HCT116 (cell line): ENCODE measurements around the gene SUMO4. TPM values are rescaled to one million over a fixed set of nuclear protein-coding genes. Genes with fewer than 3 reads are reported as not detected.

ENCODE experiments used
- ATAC-seq: fragments of 200-7000 bp; cut with Tn5 transposase; 2 replicates; pipeline ENCODE4 v1.9.1; 2020; ENCODE audit warnings: mild to moderate bottlenecking, moderate library complexity
- BruUV-seq: library from RNA; stranded (reverse); fragments of 400-500 nt; replicated peaks from 2 replicates; lab custom pipeline; 2021; lab: Mats Ljungman, UMichigan
- CTCF ChIA-PET: fragments of 300-600 bp; sonication (Branson Sonifier 250); formaldehyde crosslinking; loops from one replicate; lab custom pipeline; 2021; ENCODE audit warnings: antibody characterized with exemption; lab: Charles Lee
- POLR2A ChIA-PET: fragments of 300-600, 350-600 bp; sonication (Branson Sonifier 250); formaldehyde crosslinking; loops from one replicate; lab custom pipeline; 2021; ENCODE audit warnings: antibody characterized with exemption; lab: Charles Lee
- RAD21 ChIA-PET, 2 experiments: fragments of 300-600 bp; sonication (Branson Sonifier 250); formaldehyde crosslinking; loops; one replicate each; lab custom pipeline; 2023; ENCODE audit warnings: low total read pairs in 2 of 2; ENCODE audit not compliant: uncharacterized antibody in 2 of 2, unreplicated experiment in 2 of 2, low non-redundant PET in 1 of 2; lab: Charles Lee
- DNase-seq: peaks from one replicate; pipeline ENCODE4 v3.0.0-alpha.2; 2010; ENCODE audit warnings: low read depth, low spot score
- H2AFZ ChIP-seq: fragments of 200-600 bp; shearing (Covaris generic), sonication (generic); 2 replicates; pipeline ENCODE4 v1.6.1; 2017; ENCODE audit warnings: low read depth, mixed run types, mixed read lengths, antibody characterized with exemption, low read length; ENCODE audit not compliant: poor library complexity, severe bottlenecking
- H3K27ac ChIP-seq: 2 replicates; pipeline ENCODE4 v1.5.1; 2012; ENCODE audit warnings: low read depth, low read length
- H3K27me3 ChIP-seq: fragments of 200-600 bp; sonication (generic); 2 replicates; pipeline ENCODE4 v1.6.1; 2016; ENCODE audit warnings: mixed run types, low read length, mixed read lengths; ENCODE audit not compliant: insufficient read depth
- H3K36me3 ChIP-seq, 2 experiments: fragments of 200-500 bp in 1 of 2; fragments of 200-600 bp in 1 of 2; sonication (Bioruptor generic) in 1 of 2; sonication (generic) in 1 of 2; 2 replicates each; pipeline versions ENCODE4 v1.5.1 to v1.6.1; 2014 to 2016; ENCODE audit warnings: low read length in 2 of 2, inconsistent platforms in 1 of 2, mixed read lengths in 1 of 2, mixed run types in 1 of 2; ENCODE audit not compliant: insufficient read depth in 2 of 2, control insufficient read depth in 1 of 2
- H3K4me1 ChIP-seq, 2 experiments: fragments of 200-600 bp in 1 of 2; sonication (generic) in 1 of 2; 2 replicates each; pipeline versions ENCODE4 v1.5.1 to v1.6.1; 2012 to 2017; ENCODE audit warnings: low read length in 2 of 2, inconsistent platforms in 1 of 2, mild to moderate bottlenecking in 1 of 2, mixed read lengths in 1 of 2, mixed run types in 1 of 2, moderate library complexity in 1 of 2; ENCODE audit not compliant: insufficient read depth in 2 of 2, control insufficient read depth in 1 of 2
- H3K4me2 ChIP-seq: fragments of 200-600 bp; sonication (generic); 2 replicates; pipeline ENCODE4 v1.6.1; 2017; ENCODE audit warnings: mixed run types, low read length, mixed read lengths
- H3K4me3 ChIP-seq, 2 experiments: fragments of 200-600 bp in 1 of 2; sonication (generic) in 1 of 2; replicated peaks in 1 of 2; 2 replicates each; pipeline ENCODE4 v1.5.1; 2011 to 2016; ENCODE audit warnings: low read length in 2 of 2, control low read depth in 1 of 2, low read depth in 1 of 2, mild to moderate bottlenecking in 1 of 2, mixed read lengths in 1 of 2, mixed run types in 1 of 2
- H3K79me2 ChIP-seq: fragments of 200-600 bp; sonication (generic); 2 replicates; pipeline ENCODE4 v1.6.1; 2017; ENCODE audit warnings: mild to moderate bottlenecking, mixed run types, low read length, moderate library complexity, mixed read lengths; ENCODE audit not compliant: insufficient read depth
- H3K9ac ChIP-seq: fragments of 200-600 bp; sonication (generic); 2 replicates; pipeline ENCODE4 v1.6.1; 2016; ENCODE audit warnings: low read length, mixed read lengths
- H3K9me2 ChIP-seq: fragments of 200-600 bp; sonication (generic), shearing (Covaris generic); 2 replicates; pipeline ENCODE4 v1.6.1; 2017; ENCODE audit warnings: mixed run types, mild to moderate bottlenecking, moderate library complexity; ENCODE audit not compliant: insufficient read depth
- H3K9me3 ChIP-seq, 2 experiments: fragments of 200-500 bp in 1 of 2; fragments of 200-600 bp in 1 of 2; sonication (Bioruptor generic) in 1 of 2; sonication (generic) in 1 of 2; 2 replicates each; pipeline ENCODE4 v1.6.1; 2014 to 2017; ENCODE audit warnings: low read length in 2 of 2, mixed read lengths in 2 of 2, inconsistent platforms in 1 of 2, low read depth in 1 of 2, mild to moderate bottlenecking in 1 of 2, mixed run types in 1 of 2, moderate library complexity in 1 of 2; ENCODE audit not compliant: control insufficient read depth in 1 of 2, insufficient read depth in 1 of 2
- H4K20me1 ChIP-seq: fragments of 200-600 bp; sonication (generic), shearing (Covaris generic); 2 replicates; pipeline ENCODE4 v1.6.1; 2017; ENCODE audit warnings: mixed run types, mild to moderate bottlenecking, moderate library complexity; ENCODE audit not compliant: insufficient read depth
- ATF3 ChIP-seq: IDR thresholded peaks from 2 replicates; pipeline ENCODE4 v1.6.1; 2012
- CBX3 ChIP-seq: IDR thresholded peaks from 2 replicates; pipeline ENCODE4 v1.6.1; 2012; ENCODE audit warnings: low read depth
- CEBPB ChIP-seq: IDR thresholded peaks from 2 replicates; pipeline ENCODE4 v1.6.1; 2012; ENCODE audit warnings: low read depth
- EGR1 ChIP-seq: IDR thresholded peaks from 2 replicates; pipeline ENCODE4 v1.6.1; 2012; ENCODE audit warnings: low read depth
- ELF1 ChIP-seq: IDR thresholded peaks from 2 replicates; pipeline ENCODE4 v1.6.1; 2012; ENCODE audit warnings: low read depth, borderline replicate concordance
- EZH2 ChIP-seq: fragments of 200-600 bp; sonication (generic); IDR thresholded peaks from 2 replicates; pipeline ENCODE4 v1.6.1; 2017; ENCODE audit warnings: antibody characterized with exemption, mixed run types
- EZH2phosphoT487 ChIP-seq: fragments of 200-600 bp; IDR thresholded peaks from 2 replicates; pipeline ENCODE4 v1.6.1; 2018; ENCODE audit warnings: antibody characterized with exemption, borderline replicate concordance
- FOSL1 ChIP-seq: IDR thresholded peaks from 2 replicates; pipeline ENCODE4 v1.6.1; 2012; ENCODE audit warnings: low read depth
- JUND ChIP-seq: IDR thresholded peaks from 2 replicates; pipeline ENCODE4 v1.6.1; 2012
- POLR2A ChIP-seq: IDR thresholded peaks from 2 replicates; pipeline ENCODE4 v1.7.0; 2011; ENCODE audit warnings: borderline replicate concordance; ENCODE audit not compliant: insufficient read depth, insufficient read length; ENCODE audit errors: extremely low read depth
- POLR2AphosphoS5 ChIP-seq: IDR thresholded peaks from 2 replicates; pipeline ENCODE4 v1.6.1; 2011; ENCODE audit warnings: mild to moderate bottlenecking, low read depth, low read length, moderate library complexity
- RAD21 ChIP-seq: IDR thresholded peaks from 2 replicates; pipeline ENCODE4 v1.6.1; 2012; ENCODE audit warnings: low read depth, mild to moderate bottlenecking
- SRF ChIP-seq: IDR thresholded peaks from 2 replicates; pipeline ENCODE4 v1.6.1; 2012; ENCODE audit warnings: low read depth
- TCF7L2 ChIP-seq: IDR thresholded peaks from 2 replicates; pipeline ENCODE4 v1.7.0; 2011; ENCODE audit warnings: borderline replicate concordance, inconsistent platforms; ENCODE audit not compliant: insufficient read depth, insufficient read length; ENCODE audit errors: extremely low read depth
- ZBTB33 ChIP-seq: IDR thresholded peaks from 2 replicates; pipeline ENCODE4 v1.6.1; 2011; ENCODE audit warnings: mild to moderate bottlenecking, low read length, moderate library complexity; ENCODE audit not compliant: insufficient replicate concordance; ENCODE audit errors: extremely low read depth
- ZNF274 ChIP-seq: fragments of 200-500 bp; sonication (Bioruptor generic); IDR thresholded peaks from 2 replicates; pipeline ENCODE4 v1.6.1; 2014; ENCODE audit warnings: mild to moderate bottlenecking, low read depth, low read length, inconsistent platforms
- intact Hi-C: fragments of 100-400 bp; cut with micrococcal nuclease; formaldehyde crosslinking; loops from 2 replicates; pipeline ENCODE4 v1.10.0; 2022
- total RNA-seq: library from RNA; stranded (reverse); gene quantifications from one replicate; pipeline ENCODE4 v1.2.1, GENCODE V29; 2021; ENCODE audit not compliant: unreplicated experiment

Gene SUMO4
- total RNA-seq, 1 experiment from 2014 or later = 1.6 TPM

- RAD21 ChIA-PET = no interaction called here
- TF ChIP-seq RAD21 (no peak), CBX3 (no peak), EZH2phosphoT487 (no peak), EGR1 (no peak), EZH2 (no peak), FOSL1 (no peak), SRF (no peak), CEBPB (no peak), ATF3 (no peak), JUND (no peak), TCF7L2 (no peak), POLR2AphosphoS5 (no peak), POLR2A (no peak), ELF1 (no peak), ZBTB33 (no peak), ZNF274 (no peak)
- POLR2A ChIA-PET = no interaction called here
Observed at GRCh38 chr6:149373511-149373910, 26.6 kb upstream of the SUMO4 start.

More at GRCh38 chr6:149373511-149373910, 26.6 kb upstream of the SUMO4 start:
- no peaks in the 10 kb centered on the region for H3K9me3 ChIP-seq
- peaks cover 3 to 6% of the 10 kb centered on the region in 2 experiments; a peak in 3 of 4 replicates for H3K36me3 ChIP-seq
- H3K4me2 ChIP-seq = no peak overlapping the region
- H4K20me1 ChIP-seq = no peaks in the 10 kb centered on the region
- H3K9me2 ChIP-seq = no peaks in the 10 kb centered on the region
- no peak for DNase-seq
- H3K27me3 ChIP-seq = no peaks in the 10 kb centered on the region
- H3K4me3 ChIP-seq = no peak overlapping the region
- H3K79me2 ChIP-seq = peaks cover 28% of the 10 kb centered on the region
- ATAC-seq = no peak
- CTCF ChIA-PET = no interaction called here
- no peak overlapping the region for H2AFZ ChIP-seq
- H3K27ac ChIP-seq = no peak overlapping the region
- intact Hi-C loops = no loop called here
- no peaks in the 10 kb centered on the region for H3K4me1 ChIP-seq
- no TSS peak for BruUV-seq
- no peak overlapping the region for H3K9ac ChIP-seq
